Retinal pigment epithelial cell (primary cell): ENCODE results near the gene ARPC3.

Source experiments
- DNase-seq: peaks from one replicate; pipeline ENCODE4 v3.0.0-alpha.2; 2010; ENCODE audit warnings: low read depth
- H3K4me3 ChIP-seq: 2 replicates; pipeline ENCODE4 v1.5.1; 2011; ENCODE audit warnings: mild to moderate bottlenecking, low read length, control low read depth, moderate library complexity
- CTCF ChIP-seq: conservative IDR thresholded peaks from 2 replicates; pipeline ENCODE4 v1.5.1; 2011; ENCODE audit warnings: low read depth, low read length, control low read depth, inconsistent platforms

The ARPC3 gene

GRCh38 chr12:110403976-110404682 lies 46.0 kb downstream of the ARPC3 start:
- H3K4me3 ChIP-seq, result peak overlapping the region; percentile 86
- DNase-seq, result no peak
- no peak for TF ChIP-seq CTCF

GRCh38 chr12:110403146-110403975 lies 46.8 kb downstream of the ARPC3 start, which contains the start of gene ANAPC7:
ANAPC7 (minus strand) TSS chr12:110403708; CDS start chr12:110403627, 81 bp downstream.
- peak; percentile 60 for DNase-seq
- TF ChIP-seq CTCF, result peak; percentile 7
- peak within 1 kb of the TSS; percentile 86 for H3K4me3 ChIP-seq
